GM23338 (cell line): ENCODE data around the gene ADAMTSL4. TPM values are rescaled to one million over a fixed set of nuclear protein-coding genes. Genes with fewer than 3 reads are reported as not detected.

Experiments
- ATAC-seq: fragments of 200-7000 bp; cut with Tn5 transposase; 3 replicates; pipeline ENCODE4 v1.9.1; 2020
- DNase-seq: peaks from one replicate; pipeline ENCODE4 v3.0.0-alpha.2; 2015; ENCODE audit warnings: low spot score
- H2AFZ ChIP-seq: fragments of 200-600 bp; sonication (generic); 2 replicates; pipeline ENCODE4 v1.8.0; 2016; ENCODE audit warnings: antibody characterized with exemption, mild to moderate bottlenecking, moderate library complexity
- H3F3A ChIP-seq: fragments of 200-600 bp; sonication (generic); replicated peaks from 2 replicates; pipeline ENCODE4 v1.8.0; 2017; ENCODE audit warnings: antibody characterized with exemption, mixed run types, low read depth
- H3K27ac ChIP-seq: fragments of 200-600 bp; sonication (generic); 2 replicates; pipeline ENCODE4 v1.6.1; 2016; ENCODE audit warnings: low read depth
- H3K27me3 ChIP-seq: fragments of 200-600 bp; sonication (generic); 2 replicates; pipeline ENCODE4 v1.8.0; 2016; ENCODE audit warnings: mild to moderate bottlenecking, mixed run types, moderate library complexity; ENCODE audit not compliant: insufficient read depth
- H3K36me3 ChIP-seq: fragments of 200-600 bp; sonication (generic); 2 replicates; pipeline ENCODE4 v1.8.0; 2016; ENCODE audit warnings: mild to moderate bottlenecking; ENCODE audit not compliant: insufficient read depth
- H3K4me1 ChIP-seq: fragments of 200-600 bp; sonication (generic); 2 replicates; pipeline ENCODE4 v1.8.0; 2016; ENCODE audit warnings: mild to moderate bottlenecking, moderate library complexity; ENCODE audit not compliant: insufficient read depth
- H3K4me2 ChIP-seq: fragments of 200-600 bp; sonication (generic); 2 replicates; pipeline ENCODE4 v1.7.1; 2017; ENCODE audit warnings: mixed run types
- H3K4me3 ChIP-seq: fragments of 200-600 bp; sonication (generic); 2 replicates; pipeline ENCODE4 v1.6.1; 2016; ENCODE audit warnings: mixed run types
- H3K79me2 ChIP-seq: fragments of 200-600 bp; sonication (generic); replicated peaks from 2 replicates; pipeline ENCODE4 v1.8.0; 2017; ENCODE audit warnings: mild to moderate bottlenecking; ENCODE audit not compliant: insufficient read depth
- H3K9me2 ChIP-seq: fragments of 200-600 bp; sonication (generic); 2 replicates; pipeline ENCODE4 v1.8.0; 2017; ENCODE audit not compliant: insufficient read depth
- H4K20me1 ChIP-seq: fragments of 200-600 bp; sonication (generic); replicated peaks from 2 replicates; pipeline ENCODE4 v1.8.0; 2017; ENCODE audit warnings: mild to moderate bottlenecking; ENCODE audit not compliant: insufficient read depth
- H3K27ac Mint-ChIP-seq: 2 replicates; pipeline ENCODE4 v1.8.0; 2020; ENCODE audit warnings: inconsistent platforms, mild to moderate bottlenecking, moderate library complexity, mixed read lengths
- H3K27me3 Mint-ChIP-seq: 3 replicates; pipeline ENCODE4 v1.8.0; 2022; ENCODE audit warnings: low read depth, mild to moderate bottlenecking, moderate library complexity, mixed read lengths, inconsistent platforms; ENCODE audit not compliant: insufficient read depth, poor library complexity
- H3K36me3 Mint-ChIP-seq: 3 replicates; pipeline ENCODE4 v1.8.0; 2021; ENCODE audit warnings: low read depth, mild to moderate bottlenecking, inconsistent platforms, moderate library complexity, mixed read lengths
- H3K4me1 Mint-ChIP-seq: 3 replicates; pipeline ENCODE4 v1.8.0; 2020; ENCODE audit warnings: mild to moderate bottlenecking, inconsistent platforms, mixed read lengths
- H3K4me3 Mint-ChIP-seq: 3 replicates; pipeline ENCODE4 v1.8.0; 2021; ENCODE audit warnings: moderate library complexity, mild to moderate bottlenecking, inconsistent platforms, mixed read lengths
- H3K9me3 Mint-ChIP-seq: 3 replicates; pipeline ENCODE4 v1.8.0; 2020; ENCODE audit warnings: moderate library complexity, mild to moderate bottlenecking, inconsistent platforms, mixed read lengths
- CREB1 ChIP-seq: fragments of 250-450 bp; sonication (Bioruptor Pico); IDR thresholded peaks from 2 replicates; pipeline ENCODE4 v1.5.0; 2020; ENCODE audit warnings: low read depth, mild to moderate bottlenecking, moderate library complexity
- EZH2 ChIP-seq: fragments of 200-600 bp; sonication (generic); IDR thresholded peaks from one replicate; pipeline ENCODE4 v1.8.0; 2017; ENCODE audit warnings: antibody characterized with exemption, mild to moderate bottlenecking, low read depth; ENCODE audit not compliant: unreplicated experiment
- EZH2phosphoT487 ChIP-seq: fragments of 200-600 bp; sonication (generic); IDR thresholded peaks from one replicate; pipeline ENCODE4 v1.8.1; 2018; ENCODE audit warnings: antibody characterized with exemption; ENCODE audit not compliant: unreplicated experiment
- JUNB ChIP-seq: IDR thresholded peaks from one replicate; pipeline ENCODE4 v1.6.1; 2016; ENCODE audit warnings: antibody characterized with exemption; ENCODE audit not compliant: unreplicated experiment
- NANOG ChIP-seq: IDR thresholded peaks from 2 replicates; pipeline ENCODE4 v1.6.1; 2016; ENCODE audit warnings: antibody characterized with exemption, borderline replicate concordance
- POLR2AphosphoS5 ChIP-seq: IDR thresholded peaks from 2 replicates; pipeline ENCODE4 v1.6.1; 2016; ENCODE audit warnings: antibody characterized with exemption, low read depth
- STAT1 ChIP-seq: IDR thresholded peaks from one replicate; pipeline ENCODE4 v1.6.1; 2016; ENCODE audit warnings: antibody characterized with exemption; ENCODE audit not compliant: unreplicated experiment
- ZNF114 ChIP-seq: fragments of 250-450 bp; sonication (Bioruptor Pico); IDR thresholded peaks from 2 replicates; pipeline ENCODE4 v1.5.0; 2020; ENCODE audit warnings: mild to moderate bottlenecking, moderate library complexity
- ZNF331 ChIP-seq: fragments of 250-450 bp; sonication (Bioruptor Pico); IDR thresholded peaks from 2 replicates; pipeline ENCODE4 v1.5.0; 2020; ENCODE audit warnings: low read depth, mild to moderate bottlenecking, moderate library complexity
- polyA plus RNA-seq: library from polyadenylated mRNA; unstranded; fragments of >200 nt; fragmentation: Nextera tagmentation; extraction: Ambion mirVana; gene quantifications from 2 replicates; pipeline ENCODE4 v1.2.1, GENCODE V29; 2016
- total RNA-seq: library from RNA; depleted of rRNA; stranded (reverse); fragments of >200 nt; shearing (Covaris generic); gene quantifications from 2 replicates; pipeline ENCODE4 v1.2.3, GENCODE V29; 2014
- TF ChIP-seq, protein P1 (sequence below): fragments of 250-450 bp; sonication (Bioruptor Pico); IDR thresholded peaks from 2 replicates; pipeline ENCODE4 v1.5.0; 2020; ENCODE audit warnings: mild to moderate bottlenecking, moderate library complexity
- TF ChIP-seq, protein P2 (sequence below): IDR thresholded peaks from one replicate; pipeline ENCODE4 v1.6.1; 2018; ENCODE audit warnings: antibody characterized with exemption; ENCODE audit not compliant: unreplicated experiment
- TF ChIP-seq, protein P3 (sequence below), 2 experiments: fragments of 200-600 bp in 1 of 2; sonication (generic) in 1 of 2; conservative IDR thresholded peaks; 2 replicates each; pipeline versions ENCODE4 v1.5.1 to v1.6.1; 2016 to 2017; ENCODE audit warnings: antibody characterized with exemption in 2 of 2, low read depth in 2 of 2, mild to moderate bottlenecking in 2 of 2, moderate library complexity in 1 of 2
- TF ChIP-seq, protein P4 (sequence below): IDR thresholded peaks from 2 replicates; pipeline ENCODE4 v1.6.1; 2016; ENCODE audit warnings: antibody characterized with exemption

ADAMTSL4 gene
- total and polyA plus RNA-seq, 2 experiments from 2014 or later, result 5.3 to 5.8 TPM

DNA sequence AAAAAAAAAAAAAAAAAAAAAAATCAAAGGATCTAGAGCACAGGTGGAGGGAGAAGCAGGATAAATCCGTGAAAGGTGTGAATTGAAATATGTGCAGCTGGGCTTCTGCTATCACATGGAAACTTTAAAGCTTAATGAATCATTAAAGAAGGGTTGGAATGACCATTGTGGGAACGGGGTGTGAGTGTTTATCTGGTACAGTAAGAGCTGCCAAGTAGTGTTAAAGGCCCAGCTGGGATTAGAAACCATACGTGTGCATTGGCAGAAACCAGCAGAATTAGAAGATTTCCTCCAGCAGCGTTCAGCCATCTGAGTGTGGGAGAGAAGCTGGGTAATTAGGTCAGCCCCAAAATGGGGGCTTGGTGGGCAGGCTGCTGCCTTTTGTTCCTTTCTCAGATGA, 20.2 kb upstream of the ADAMTSL4 start:
- no peaks in the 10 kb centered on the region for H3K9me2 ChIP-seq
- no peaks in the 10 kb centered on the region for H3K27me3 ChIP-seq
- TF ChIP-seq POLR2AphosphoS5 (no peak), EZH2phosphoT487 (no peak), ZNF331 (CRISPR knock-in tag) (no peak), NANOG (no peak), ZNF114 (no peak), JUNB (no peak), STAT1 (no peak), EZH2 (no peak), CREB1 (CRISPR knock-in tag) (no peak)
- TF ChIP-seq, protein P1, sequence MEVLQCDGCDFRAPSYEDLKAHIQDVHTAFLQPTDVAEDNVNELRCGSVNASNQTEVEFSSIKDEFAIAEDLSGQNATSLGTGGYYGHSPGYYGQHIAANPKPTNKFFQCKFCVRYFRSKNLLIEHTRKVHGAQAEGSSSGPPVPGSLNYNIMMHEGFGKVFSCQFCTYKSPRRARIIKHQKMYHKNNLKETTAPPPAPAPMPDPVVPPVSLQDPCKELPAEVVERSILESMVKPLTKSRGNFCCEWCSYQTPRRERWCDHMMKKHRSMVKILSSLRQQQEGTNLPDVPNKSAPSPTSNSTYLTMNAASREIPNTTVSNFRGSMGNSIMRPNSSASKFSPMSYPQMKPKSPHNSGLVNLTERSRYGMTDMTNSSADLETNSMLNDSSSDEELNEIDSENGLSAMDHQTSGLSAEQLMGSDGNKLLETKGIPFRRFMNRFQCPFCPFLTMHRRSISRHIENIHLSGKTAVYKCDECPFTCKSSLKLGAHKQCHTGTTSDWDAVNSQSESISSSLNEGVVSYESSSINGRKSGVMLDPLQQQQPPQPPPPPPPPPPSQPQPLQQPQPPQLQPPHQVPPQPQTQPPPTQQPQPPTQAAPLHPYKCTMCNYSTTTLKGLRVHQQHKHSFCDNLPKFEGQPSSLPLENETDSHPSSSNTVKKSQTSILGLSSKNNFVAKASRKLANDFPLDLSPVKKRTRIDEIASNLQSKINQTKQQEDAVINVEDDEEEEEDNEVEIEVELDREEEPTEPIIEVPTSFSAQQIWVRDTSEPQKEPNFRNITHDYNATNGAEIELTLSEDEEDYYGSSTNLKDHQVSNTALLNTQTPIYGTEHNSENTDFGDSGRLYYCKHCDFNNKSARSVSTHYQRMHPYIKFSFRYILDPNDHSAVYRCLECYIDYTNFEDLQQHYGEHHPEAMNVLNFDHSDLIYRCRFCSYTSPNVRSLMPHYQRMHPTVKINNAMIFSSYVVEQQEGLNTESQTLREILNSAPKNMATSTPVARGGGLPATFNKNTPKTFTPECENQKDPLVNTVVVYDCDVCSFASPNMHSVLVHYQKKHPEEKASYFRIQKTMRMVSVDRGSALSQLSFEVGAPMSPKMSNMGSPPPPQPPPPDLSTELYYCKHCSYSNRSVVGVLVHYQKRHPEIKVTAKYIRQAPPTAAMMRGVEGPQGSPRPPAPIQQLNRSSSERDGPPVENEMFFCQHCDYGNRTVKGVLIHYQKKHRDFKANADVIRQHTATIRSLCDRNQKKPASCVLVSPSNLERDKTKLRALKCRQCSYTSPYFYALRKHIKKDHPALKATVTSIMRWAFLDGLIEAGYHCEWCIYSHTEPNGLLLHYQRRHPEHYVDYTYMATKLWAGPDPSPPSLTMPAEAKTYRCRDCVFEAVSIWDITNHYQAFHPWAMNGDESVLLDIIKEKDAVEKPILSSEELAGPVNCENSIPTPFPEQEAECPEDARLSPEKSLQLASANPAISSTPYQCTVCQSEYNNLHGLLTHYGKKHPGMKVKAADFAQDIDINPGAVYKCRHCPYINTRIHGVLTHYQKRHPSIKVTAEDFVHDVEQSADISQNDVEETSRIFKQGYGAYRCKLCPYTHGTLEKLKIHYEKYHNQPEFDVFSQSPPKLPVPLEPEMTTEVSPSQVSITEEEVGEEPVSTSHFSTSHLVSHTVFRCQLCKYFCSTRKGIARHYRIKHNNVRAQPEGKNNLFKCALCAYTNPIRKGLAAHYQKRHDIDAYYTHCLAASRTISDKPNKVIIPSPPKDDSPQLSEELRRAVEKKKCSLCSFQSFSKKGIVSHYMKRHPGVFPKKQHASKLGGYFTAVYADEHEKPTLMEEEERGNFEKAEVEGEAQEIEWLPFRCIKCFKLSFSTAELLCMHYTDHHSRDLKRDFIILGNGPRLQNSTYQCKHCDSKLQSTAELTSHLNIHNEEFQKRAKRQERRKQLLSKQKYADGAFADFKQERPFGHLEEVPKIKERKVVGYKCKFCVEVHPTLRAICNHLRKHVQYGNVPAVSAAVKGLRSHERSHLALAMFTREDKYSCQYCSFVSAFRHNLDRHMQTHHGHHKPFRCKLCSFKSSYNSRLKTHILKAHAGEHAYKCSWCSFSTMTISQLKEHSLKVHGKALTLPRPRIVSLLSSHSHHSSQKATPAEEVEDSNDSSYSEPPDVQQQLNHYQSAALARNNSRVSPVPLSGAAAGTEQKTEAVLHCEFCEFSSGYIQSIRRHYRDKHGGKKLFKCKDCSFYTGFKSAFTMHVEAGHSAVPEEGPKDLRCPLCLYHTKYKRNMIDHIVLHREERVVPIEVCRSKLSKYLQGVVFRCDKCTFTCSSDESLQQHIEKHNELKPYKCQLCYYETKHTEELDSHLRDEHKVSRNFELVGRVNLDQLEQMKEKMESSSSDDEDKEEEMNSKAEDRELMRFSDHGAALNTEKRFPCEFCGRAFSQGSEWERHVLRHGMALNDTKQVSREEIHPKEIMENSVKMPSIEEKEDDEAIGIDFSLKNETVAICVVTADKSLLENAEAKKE (CRISPR knock-in tag), result no peak
- TF ChIP-seq, protein P2, sequence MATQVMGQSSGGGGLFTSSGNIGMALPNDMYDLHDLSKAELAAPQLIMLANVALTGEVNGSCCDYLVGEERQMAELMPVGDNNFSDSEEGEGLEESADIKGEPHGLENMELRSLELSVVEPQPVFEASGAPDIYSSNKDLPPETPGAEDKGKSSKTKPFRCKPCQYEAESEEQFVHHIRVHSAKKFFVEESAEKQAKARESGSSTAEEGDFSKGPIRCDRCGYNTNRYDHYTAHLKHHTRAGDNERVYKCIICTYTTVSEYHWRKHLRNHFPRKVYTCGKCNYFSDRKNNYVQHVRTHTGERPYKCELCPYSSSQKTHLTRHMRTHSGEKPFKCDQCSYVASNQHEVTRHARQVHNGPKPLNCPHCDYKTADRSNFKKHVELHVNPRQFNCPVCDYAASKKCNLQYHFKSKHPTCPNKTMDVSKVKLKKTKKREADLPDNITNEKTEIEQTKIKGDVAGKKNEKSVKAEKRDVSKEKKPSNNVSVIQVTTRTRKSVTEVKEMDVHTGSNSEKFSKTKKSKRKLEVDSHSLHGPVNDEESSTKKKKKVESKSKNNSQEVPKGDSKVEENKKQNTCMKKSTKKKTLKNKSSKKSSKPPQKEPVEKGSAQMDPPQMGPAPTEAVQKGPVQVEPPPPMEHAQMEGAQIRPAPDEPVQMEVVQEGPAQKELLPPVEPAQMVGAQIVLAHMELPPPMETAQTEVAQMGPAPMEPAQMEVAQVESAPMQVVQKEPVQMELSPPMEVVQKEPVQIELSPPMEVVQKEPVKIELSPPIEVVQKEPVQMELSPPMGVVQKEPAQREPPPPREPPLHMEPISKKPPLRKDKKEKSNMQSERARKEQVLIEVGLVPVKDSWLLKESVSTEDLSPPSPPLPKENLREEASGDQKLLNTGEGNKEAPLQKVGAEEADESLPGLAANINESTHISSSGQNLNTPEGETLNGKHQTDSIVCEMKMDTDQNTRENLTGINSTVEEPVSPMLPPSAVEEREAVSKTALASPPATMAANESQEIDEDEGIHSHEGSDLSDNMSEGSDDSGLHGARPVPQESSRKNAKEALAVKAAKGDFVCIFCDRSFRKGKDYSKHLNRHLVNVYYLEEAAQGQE, result no peak
- TF ChIP-seq, protein P3, sequence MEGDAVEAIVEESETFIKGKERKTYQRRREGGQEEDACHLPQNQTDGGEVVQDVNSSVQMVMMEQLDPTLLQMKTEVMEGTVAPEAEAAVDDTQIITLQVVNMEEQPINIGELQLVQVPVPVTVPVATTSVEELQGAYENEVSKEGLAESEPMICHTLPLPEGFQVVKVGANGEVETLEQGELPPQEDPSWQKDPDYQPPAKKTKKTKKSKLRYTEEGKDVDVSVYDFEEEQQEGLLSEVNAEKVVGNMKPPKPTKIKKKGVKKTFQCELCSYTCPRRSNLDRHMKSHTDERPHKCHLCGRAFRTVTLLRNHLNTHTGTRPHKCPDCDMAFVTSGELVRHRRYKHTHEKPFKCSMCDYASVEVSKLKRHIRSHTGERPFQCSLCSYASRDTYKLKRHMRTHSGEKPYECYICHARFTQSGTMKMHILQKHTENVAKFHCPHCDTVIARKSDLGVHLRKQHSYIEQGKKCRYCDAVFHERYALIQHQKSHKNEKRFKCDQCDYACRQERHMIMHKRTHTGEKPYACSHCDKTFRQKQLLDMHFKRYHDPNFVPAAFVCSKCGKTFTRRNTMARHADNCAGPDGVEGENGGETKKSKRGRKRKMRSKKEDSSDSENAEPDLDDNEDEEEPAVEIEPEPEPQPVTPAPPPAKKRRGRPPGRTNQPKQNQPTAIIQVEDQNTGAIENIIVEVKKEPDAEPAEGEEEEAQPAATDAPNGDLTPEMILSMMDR (conservative IDR thresholded peaks at IDR 0.05; ENCODE audit: low read depth in 2 of 2), result no peak
- TF ChIP-seq, protein P4, sequence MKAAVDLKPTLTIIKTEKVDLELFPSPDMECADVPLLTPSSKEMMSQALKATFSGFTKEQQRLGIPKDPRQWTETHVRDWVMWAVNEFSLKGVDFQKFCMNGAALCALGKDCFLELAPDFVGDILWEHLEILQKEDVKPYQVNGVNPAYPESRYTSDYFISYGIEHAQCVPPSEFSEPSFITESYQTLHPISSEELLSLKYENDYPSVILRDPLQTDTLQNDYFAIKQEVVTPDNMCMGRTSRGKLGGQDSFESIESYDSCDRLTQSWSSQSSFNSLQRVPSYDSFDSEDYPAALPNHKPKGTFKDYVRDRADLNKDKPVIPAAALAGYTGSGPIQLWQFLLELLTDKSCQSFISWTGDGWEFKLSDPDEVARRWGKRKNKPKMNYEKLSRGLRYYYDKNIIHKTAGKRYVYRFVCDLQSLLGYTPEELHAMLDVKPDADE, result no peak
- H3K9me3 Mint-ChIP-seq, result no peaks in the 10 kb centered on the region
- H3K79me2 ChIP-seq, result no peaks in the 10 kb centered on the region
- no peak overlapping the region for H3K4me2 ChIP-seq
- H3K27ac Mint-ChIP-seq, result no peak overlapping the region
- no peaks in the 10 kb centered on the region for H4K20me1 ChIP-seq
- peaks cover 7% of the 10 kb centered on the region; the same call in 1 of the 2 replicates for H3F3A ChIP-seq
- H3K4me1 ChIP-seq, result 0 out of 2 replicates have a peak, but pooled peaks cover 2% of the 10 kb centered on the region
- no peak overlapping the region for H3K4me3 ChIP-seq
- DNase-seq (no peak), ATAC-seq (no peak)
- no peak overlapping the region for H3K27ac ChIP-seq
- no peaks in the 10 kb centered on the region for H3K27me3 Mint-ChIP-seq
- H3K36me3 ChIP-seq, result no peaks in the 10 kb centered on the region
- peaks cover 7% of the 10 kb centered on the region for H3K4me1 Mint-ChIP-seq
- H3K4me3 Mint-ChIP-seq, result no peak overlapping the region
- H2AFZ ChIP-seq, result no peak overlapping the region
- no peaks in the 10 kb centered on the region for H3K36me3 Mint-ChIP-seq
